MM.1S (cell line): ENCODE results near the gene DAB2.

Experiments used
- DNase-seq: peaks from one replicate; pipeline ENCODE4 v3.0.0-alpha.2; 2015
- H2AFZ ChIP-seq: fragments of 300-600 bp; sonication (generic); 2 replicates; pipeline ENCODE4 v1.6.0; 2016; ENCODE audit warnings: antibody characterized with exemption, low read length
- H3F3A ChIP-seq: fragments of 300-600 bp; sonication (generic); 2 replicates; pipeline ENCODE4 v1.6.1; 2016; ENCODE audit warnings: mild to moderate bottlenecking, antibody characterized with exemption, low read length, moderate library complexity, mixed read lengths; ENCODE audit not compliant: insufficient read depth
- H3K27ac ChIP-seq: fragments of 300-600 bp; sonication (generic); 2 replicates; pipeline ENCODE4 v1.5.1; 2016; ENCODE audit warnings: mild to moderate bottlenecking, low read length
- H3K27me3 ChIP-seq: fragments of 300-600 bp; sonication (generic); replicated peaks from 2 replicates; pipeline ENCODE4 v1.6.0; 2016; ENCODE audit warnings: low read length; ENCODE audit not compliant: insufficient read depth
- H3K36me3 ChIP-seq: fragments of 300-600 bp; sonication (generic); replicated peaks from 2 replicates; pipeline ENCODE4 v1.6.1; 2016; ENCODE audit warnings: mild to moderate bottlenecking, low read length, mixed read lengths; ENCODE audit not compliant: insufficient read depth
- H3K4me1 ChIP-seq: fragments of 300-600 bp; sonication (generic); 2 replicates; pipeline ENCODE4 v1.6.1; 2016; ENCODE audit warnings: low read length, mixed read lengths
- H3K4me2 ChIP-seq: fragments of 300-600 bp; sonication (generic); 2 replicates; pipeline ENCODE4 v1.6.0; 2016; ENCODE audit warnings: low read depth, low read length
- H3K4me3 ChIP-seq: fragments of 300-600 bp; sonication (generic); 2 replicates; pipeline ENCODE4 v1.5.1; 2016; ENCODE audit warnings: low read length, mixed read lengths
- H3K79me2 ChIP-seq: fragments of 300-600 bp; sonication (generic); 2 replicates; pipeline ENCODE4 v1.6.1; 2016; ENCODE audit warnings: mixed run types, low read length, mixed read lengths
- H3K9ac ChIP-seq: fragments of 300-600 bp; sonication (generic); 2 replicates; pipeline ENCODE4 v1.6.1; 2016; ENCODE audit warnings: low read length, mixed read lengths
- H3K9me2 ChIP-seq: fragments of 300-600 bp; sonication (generic); replicated peaks from 2 replicates; pipeline ENCODE4 v1.6.1; 2016; ENCODE audit warnings: mild to moderate bottlenecking, low read length, mixed read lengths; ENCODE audit not compliant: insufficient read depth
- H3K9me3 ChIP-seq: fragments of 300-600 bp; sonication (generic); replicated peaks from 2 replicates; pipeline ENCODE4 v1.6.1; 2016; ENCODE audit warnings: mild to moderate bottlenecking, low read length, mixed read lengths; ENCODE audit not compliant: insufficient read depth
- H4K20me1 ChIP-seq: fragments of 300-600 bp; sonication (generic); 2 replicates; pipeline ENCODE4 v1.6.1; 2016; ENCODE audit warnings: mild to moderate bottlenecking, low read length, moderate library complexity, mixed read lengths; ENCODE audit not compliant: insufficient read depth
- CTCF ChIP-seq: fragments of 300-600 bp; sonication (generic); IDR thresholded peaks from 2 replicates; pipeline ENCODE4 v1.5.1; 2016; ENCODE audit warnings: antibody characterized with exemption, low read length, mixed read lengths
- EZH2 ChIP-seq: fragments of 300-600 bp; sonication (generic); optimal IDR thresholded peaks from 2 replicates; pipeline ENCODE3; 2017; ENCODE audit warnings: low read depth, mild to moderate bottlenecking, antibody characterized with exemption, low read length, mixed read lengths
- EZH2phosphoT487 ChIP-seq: fragments of 300-600 bp; sonication (generic); IDR thresholded peaks from 2 replicates; pipeline ENCODE4 v1.6.1; 2018; ENCODE audit warnings: antibody characterized with exemption, low read length

The DAB2 gene

DNA sequence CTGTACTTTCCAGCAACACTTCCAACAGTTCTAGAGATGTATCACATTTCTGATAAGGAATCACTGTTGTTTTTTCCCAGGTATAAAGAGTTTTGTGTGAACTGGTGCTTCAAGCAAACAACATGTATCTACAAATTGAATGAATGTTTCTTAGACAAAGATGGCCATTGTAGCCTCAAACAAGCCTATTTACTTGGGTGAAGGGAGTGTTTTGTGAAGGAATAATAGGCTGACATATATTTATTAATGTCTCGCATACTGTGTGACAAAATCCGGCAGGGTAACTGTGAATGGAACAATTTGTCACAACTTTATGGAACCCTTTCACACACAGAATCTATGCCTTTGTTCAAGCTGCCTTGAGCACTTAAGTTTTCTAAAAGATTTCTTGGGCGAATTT, 24.8 kb upstream of the DAB2 start:
- Histone ChIP-seq H3K9me2 (no peaks in the 10 kb centered on the region), H3K27ac (no peak overlapping the region), H3K27me3 (no peaks in the 10 kb centered on the region), H3K4me1 (no peaks in the 10 kb centered on the region), H3K36me3 (no peaks in the 10 kb centered on the region), H3K4me3 (no peak overlapping the region), H3K9me3 (no peaks in the 10 kb centered on the region), H3K4me2 (no peak overlapping the region), H4K20me1 (no peaks in the 10 kb centered on the region), H3K9ac (no peak overlapping the region), H3F3A (no peaks in the 10 kb centered on the region), H2AFZ (no peak overlapping the region), H3K79me2 (no peaks in the 10 kb centered on the region)
- TF ChIP-seq CTCF, result no peak
- no peak for TF ChIP-seq EZH2phosphoT487
- no peak for TF ChIP-seq EZH2
- no peak for DNase-seq

GRCh38 chr5:39448506-39449128, 23.8 kb upstream of the DAB2 start:
- no peaks in the 10 kb centered on the region for H3K36me3 ChIP-seq
- TF ChIP-seq EZH2, result no peak
- no peak for TF ChIP-seq EZH2phosphoT487
- no peak for TF ChIP-seq CTCF
- H2AFZ ChIP-seq, result no peak overlapping the region
- no peak for DNase-seq
- no peaks in the 10 kb centered on the region for H3K9me2 ChIP-seq
- no peaks in the 10 kb centered on the region for H3F3A ChIP-seq
- H3K27ac ChIP-seq, result no peak overlapping the region
- H3K27me3 ChIP-seq, result no peaks in the 10 kb centered on the region
- no peaks in the 10 kb centered on the region for H3K4me1 ChIP-seq
- no peak overlapping the region for H3K4me3 ChIP-seq
- no peaks in the 10 kb centered on the region for H3K79me2 ChIP-seq
- H4K20me1 ChIP-seq, result no peaks in the 10 kb centered on the region
- H3K9ac ChIP-seq, result no peak overlapping the region
- H3K9me3 ChIP-seq, result no peaks in the 10 kb centered on the region
- no peak overlapping the region for H3K4me2 ChIP-seq

GRCh38 chr5:39447968-39448367, 23.2 kb upstream of the DAB2 start:
- H3K4me1 ChIP-seq, result no peaks in the 10 kb centered on the region
- no peaks in the 10 kb centered on the region for H3K79me2 ChIP-seq
- no peak overlapping the region for H3K9ac ChIP-seq
- H3K27me3 ChIP-seq, result no peaks in the 10 kb centered on the region
- TF ChIP-seq CTCF (no peak), EZH2phosphoT487 (no peak), EZH2 (no peak)
- no peak overlapping the region for H2AFZ ChIP-seq
- H3K9me2 ChIP-seq, result no peaks in the 10 kb centered on the region
- no peak for DNase-seq
- H3K9me3 ChIP-seq, result no peaks in the 10 kb centered on the region
- no peak overlapping the region for H3K4me3 ChIP-seq
- H4K20me1 ChIP-seq, result no peaks in the 10 kb centered on the region
- no peak overlapping the region for H3K27ac ChIP-seq
- no peaks in the 10 kb centered on the region for H3K36me3 ChIP-seq
- no peak overlapping the region for H3K4me2 ChIP-seq
- H3F3A ChIP-seq, result no peaks in the 10 kb centered on the region
